ENCODE results near the gene NDUFB7. TPM values are rescaled to one million over a fixed set of nuclear protein-coding genes. Genes with fewer than 3 reads are reported as not detected.
"Not testable (repeated sequence)": the region's sequence is repeated elsewhere in the genome, so short reads cannot be mapped to it uniquely, and the experiment has no call there.

The NDUFB7 gene
- total RNA-seq, result 100 to 1,000 TPM; 119 to 543 (median 221) TPM

GRCh38 chr19:14571695-14572490, at the start of gene NDUFB7:
Gene NDUFB7, minus strand, starts transcription at chr19:14572066. Its CDS starts 66 bp downstream, at chr19:14572000.
- DNase-seq, result peak; percentile 88 to 89
- no peaks in the 10 kb centered on the region for H3K36me3 ChIP-seq
- no peaks in the 10 kb centered on the region for H3K9me3 ChIP-seq
- TF ChIP-seq POLR2A (IDR thresholded peaks at IDR 0.05), result peak in 1 of 2 donors; percentile 63
- TF ChIP-seq CTCF (IDR thresholded peaks at IDR 0.05), result peak; percentile 77 to 94 (median 86)
- H3K27ac ChIP-seq, result peak within 1 kb of the TSS; percentile 63 to 73
- no peaks in the 10 kb centered on the region for H3K27me3 ChIP-seq
- intact Hi-C loops (cut with DNase I; ENCODE audit: low total_unique reads), result no loop called here
- H3K4me3 ChIP-seq, result peak within 1 kb of the TSS; percentile 72 to 92
- H3K4me1 ChIP-seq, result peaks cover 6 to 11% of the 10 kb centered on the region in 2 donors

GRCh38 chr19:14619404-14619803, 47.5 kb upstream of the NDUFB7 start:
- no peak overlapping the region for H3K4me3 ChIP-seq
- H3K36me3 ChIP-seq, result no peaks in the 10 kb centered on the region
- intact Hi-C loops (cut with DNase I; ENCODE audit: low total_unique reads), result no loop called here
- H3K4me1 ChIP-seq, result no peaks in the 10 kb centered on the region
- no peaks in the 10 kb centered on the region for H3K27me3 ChIP-seq
- no peak for DNase-seq
- H3K9me3 ChIP-seq, result peaks cover 0 to 7% of the 10 kb centered on the region in 2 donors
- H3K27ac ChIP-seq, result no peak overlapping the region
- no peak for TF ChIP-seq POLR2A (IDR thresholded peaks at IDR 0.05)
- no peak for TF ChIP-seq CTCF (IDR thresholded peaks at IDR 0.05)

- Histone ChIP-seq H3K27ac (no peak overlapping the region), H3K36me3 (no peaks in the 10 kb centered on the region), H3K4me3 (no peak overlapping the region), H3K9me3 (peaks cover 0 to 7% of the 10 kb centered on the region in 2 donors), H3K27me3 (no peaks in the 10 kb centered on the region), H3K4me1 (no peaks in the 10 kb centered on the region)
- TF ChIP-seq POLR2A (IDR thresholded peaks at IDR 0.05), result no peak
- TF ChIP-seq CTCF (IDR thresholded peaks at IDR 0.05), result no peak
- DNase-seq, result no peak
- intact Hi-C loops (cut with DNase I; ENCODE audit: low total_unique reads), result no loop called here
Measured at GRCh38 chr19:14616407-14616806, 44.5 kb upstream of the NDUFB7 start.

GRCh38 chr19:14615623-14616022, 43.8 kb upstream of the NDUFB7 start:
- H3K27me3 ChIP-seq, result no peaks in the 10 kb centered on the region
- H3K27ac ChIP-seq, result no peak overlapping the region
- intact Hi-C loops (cut with DNase I; ENCODE audit: low total_unique reads), result no loop called here
- no peak overlapping the region for H3K4me3 ChIP-seq
- peaks cover 0 to 7% of the 10 kb centered on the region in 2 donors for H3K9me3 ChIP-seq
- no peaks in the 10 kb centered on the region for H3K4me1 ChIP-seq
- no peak for DNase-seq
- H3K36me3 ChIP-seq, result no peaks in the 10 kb centered on the region
- TF ChIP-seq POLR2A (IDR thresholded peaks at IDR 0.05) (no peak), CTCF (IDR thresholded peaks at IDR 0.05) (no peak)

GRCh38 chr19:14614099-14614412, 42.2 kb upstream of the NDUFB7 start:
- no peak for TF ChIP-seq CTCF (IDR thresholded peaks at IDR 0.05)
- TF ChIP-seq POLR2A (IDR thresholded peaks at IDR 0.05), result no peak
- Histone ChIP-seq H3K4me1 (no peaks in the 10 kb centered on the region), H3K36me3 (no peaks in the 10 kb centered on the region), H3K27ac (no peak overlapping the region), H3K4me3 (no peak overlapping the region), H3K27me3 (no peaks in the 10 kb centered on the region), H3K9me3 (no peaks in the 10 kb centered on the region)
- no peak for DNase-seq
- intact Hi-C loops (cut with DNase I; ENCODE audit: low total_unique reads), result no loop called here

GRCh38 chr19:14613399-14614098, 41.7 kb upstream of the NDUFB7 start:
- H3K4me3 ChIP-seq; H3K4me1 ChIP-seq; H3K27ac ChIP-seq; H3K36me3 ChIP-seq; H3K27me3 ChIP-seq; H3K9me3 ChIP-seq; intact Hi-C loops (cut with DNase I; ENCODE audit: low total_unique reads); DNase-seq: not testable (repeated sequence)
